ENCODE data around the gene EPB41L2.

- TF ChIP-seq, protein P1, sequence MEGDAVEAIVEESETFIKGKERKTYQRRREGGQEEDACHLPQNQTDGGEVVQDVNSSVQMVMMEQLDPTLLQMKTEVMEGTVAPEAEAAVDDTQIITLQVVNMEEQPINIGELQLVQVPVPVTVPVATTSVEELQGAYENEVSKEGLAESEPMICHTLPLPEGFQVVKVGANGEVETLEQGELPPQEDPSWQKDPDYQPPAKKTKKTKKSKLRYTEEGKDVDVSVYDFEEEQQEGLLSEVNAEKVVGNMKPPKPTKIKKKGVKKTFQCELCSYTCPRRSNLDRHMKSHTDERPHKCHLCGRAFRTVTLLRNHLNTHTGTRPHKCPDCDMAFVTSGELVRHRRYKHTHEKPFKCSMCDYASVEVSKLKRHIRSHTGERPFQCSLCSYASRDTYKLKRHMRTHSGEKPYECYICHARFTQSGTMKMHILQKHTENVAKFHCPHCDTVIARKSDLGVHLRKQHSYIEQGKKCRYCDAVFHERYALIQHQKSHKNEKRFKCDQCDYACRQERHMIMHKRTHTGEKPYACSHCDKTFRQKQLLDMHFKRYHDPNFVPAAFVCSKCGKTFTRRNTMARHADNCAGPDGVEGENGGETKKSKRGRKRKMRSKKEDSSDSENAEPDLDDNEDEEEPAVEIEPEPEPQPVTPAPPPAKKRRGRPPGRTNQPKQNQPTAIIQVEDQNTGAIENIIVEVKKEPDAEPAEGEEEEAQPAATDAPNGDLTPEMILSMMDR (IDR thresholded peaks at IDR 0.05), result peak; percentile 85 to 98 (median 92)
- no peak for TF ChIP-seq POLR2A (IDR thresholded peaks at IDR 0.05)
Observed at GRCh38 chr6:130885392-130886192, 177.5 kb downstream of the EPB41L2 start.
